ENCODE data around the gene SOX5.

The SOX5 gene

GRCh38 chr12:23949348-23950209 is at the start of gene SOX5:
Gene SOX5 (minus strand): TSS chr12:23949670. CDS start chr12:23949601, 69 bp downstream.
- DNase-seq (ENCODE audit: low spot score): no peak

- no peak for DNase-seq (ENCODE audit: low spot score)
Observed at GRCh38 chr12:23987046-23987445, 37.6 kb upstream of the SOX5 start.

GRCh38 chr12:23980826-23981225 is 31.4 kb upstream of the SOX5 start:
- no peak for DNase-seq (ENCODE audit: low spot score)

- DNase-seq (ENCODE audit: low spot score): no peak
Observed at GRCh38 chr12:23964812-23965211, 15.3 kb upstream of the SOX5 start.

GRCh38 chr12:23959826-23960225 is 10.4 kb upstream of the SOX5 start:
- no peak for DNase-seq (ENCODE audit: low spot score)

- DNase-seq (ENCODE audit: low spot score): no peak
Observed at GRCh38 chr12:23954332-23954731, 4.9 kb upstream of the SOX5 start.

GRCh38 chr12:23952071-23952470 is 2.6 kb upstream of the SOX5 start:
- DNase-seq (ENCODE audit: low spot score): no peak

GRCh38 chr12:23950775-23951451 is 1.4 kb upstream of the SOX5 start:
- DNase-seq (ENCODE audit: low spot score): no peak

- no peak for DNase-seq (ENCODE audit: low spot score)
Observed at GRCh38 chr12:23950210-23950774, 822 bp upstream of the SOX5 start.

- DNase-seq (ENCODE audit: low spot score): no peak
Observed at GRCh38 chr12:23948291-23948690, 1.2 kb downstream of the SOX5 start.

- DNase-seq (ENCODE audit: low spot score): no peak
Observed at GRCh38 chr12:23947395-23947794, 2.1 kb downstream of the SOX5 start.

- no peak for DNase-seq (ENCODE audit: low spot score)
Observed at GRCh38 chr12:23945249-23945648, 4.2 kb downstream of the SOX5 start.

GRCh38 chr12:23944067-23944466 is 5.4 kb downstream of the SOX5 start:
- no peak for DNase-seq (ENCODE audit: low spot score)

- no peak for DNase-seq (ENCODE audit: low spot score)
Observed at GRCh38 chr12:23942841-23943240, 6.6 kb downstream of the SOX5 start.

GRCh38 chr12:23941780-23942179 is 7.7 kb downstream of the SOX5 start:
- no peak for DNase-seq (ENCODE audit: low spot score)

GRCh38 chr12:23938422-23938821 is 11.0 kb downstream of the SOX5 start:
- DNase-seq (ENCODE audit: low spot score): no peak

GRCh38 chr12:23931176-23931575 is 18.3 kb downstream of the SOX5 start:
- no peak for DNase-seq (ENCODE audit: low spot score)

- no peak for DNase-seq (ENCODE audit: low spot score)
Observed at GRCh38 chr12:23930599-23930998, 18.9 kb downstream of the SOX5 start.

GRCh38 chr12:23929906-23930305 is 19.6 kb downstream of the SOX5 start:
- no peak for DNase-seq (ENCODE audit: low spot score)

- no peak for DNase-seq (ENCODE audit: low spot score)
Observed at GRCh38 chr12:23927907-23928306, 21.6 kb downstream of the SOX5 start.

GRCh38 chr12:23921099-23921856 is 28.2 kb downstream of the SOX5 start:
- no peak for DNase-seq (ENCODE audit: low spot score)

GRCh38 chr12:23911574-23911973 is 37.9 kb downstream of the SOX5 start:
- DNase-seq (ENCODE audit: low spot score): no peak
